ENCODE data around the gene SEMA7A. TPM values are rescaled to one million over a fixed set of nuclear protein-coding genes. Genes with fewer than 3 reads are reported as not detected.
"Not testable (repeated sequence)": the region's sequence is repeated elsewhere in the genome, so short reads cannot be mapped to it uniquely, and the experiment has no call there.

SEMA7A gene
- total RNA-seq, 1 experiment from 2014 or later: 0.20 TPM

GRCh38 chr15:74376825-74377581, 56.8 kb downstream of the SEMA7A start:
- DNase-seq (ENCODE audit: extremely low read depth, low read depth): no peak

- DNase-seq (ENCODE audit: extremely low read depth, low read depth): no peak
Measured at GRCh38 chr15:74376226-74376625, 57.5 kb downstream of the SEMA7A start.

GRCh38 chr15:74375303-74375693, 58.5 kb downstream of the SEMA7A start:
- peak; percentile 72 for DNase-seq (ENCODE audit: extremely low read depth, low read depth)

- DNase-seq (ENCODE audit: extremely low read depth, low read depth): no peak
Measured at GRCh38 chr15:74374648-74375302, 59.0 kb downstream of the SEMA7A start.

GRCh38 chr15:74373731-74374647, 59.8 kb downstream of the SEMA7A start:
- DNase-seq (ENCODE audit: extremely low read depth, low read depth): peak; percentile 87

GRCh38 chr15:74373056-74373650, 60.6 kb downstream of the SEMA7A start:
- DNase-seq (ENCODE audit: extremely low read depth, low read depth): no peak

- no peak for DNase-seq (ENCODE audit: extremely low read depth, low read depth)
Measured at GRCh38 chr15:74370471-74370870, 63.3 kb downstream of the SEMA7A start.

- DNase-seq (ENCODE audit: extremely low read depth, low read depth): no peak
Measured at GRCh38 chr15:74369756-74370155, 64.0 kb downstream of the SEMA7A start.

- DNase-seq (ENCODE audit: extremely low read depth, low read depth): no peak
Measured at GRCh38 chr15:74369084-74369745, 64.5 kb downstream of the SEMA7A start.

GRCh38 chr15:74368121-74368520, 65.6 kb downstream of the SEMA7A start:
- no peak for DNase-seq (ENCODE audit: extremely low read depth, low read depth)

GRCh38 chr15:74367296-74367854, 66.4 kb downstream of the SEMA7A start, which contains the start of gene CYP11A1:
CYP11A1 (minus strand) TSS chr15:74367646; CDS start chr15:74367585, 61 bp downstream.
- DNase-seq (ENCODE audit: extremely low read depth, low read depth): no peak

- DNase-seq (ENCODE audit: extremely low read depth, low read depth): no peak
Measured at GRCh38 chr15:74365598-74366445, 67.9 kb downstream of the SEMA7A start.

- no peak for DNase-seq (ENCODE audit: extremely low read depth, low read depth)
Measured at GRCh38 chr15:74364936-74365597, 68.7 kb downstream of the SEMA7A start.

GRCh38 chr15:74362482-74362881, 71.3 kb downstream of the SEMA7A start:
- no peak for DNase-seq (ENCODE audit: extremely low read depth, low read depth)

- not testable (repeated sequence) for DNase-seq (ENCODE audit: extremely low read depth, low read depth)
Measured at GRCh38 chr15:74360855-74361254, 72.9 kb downstream of the SEMA7A start.

GRCh38 chr15:74359376-74359775, 74.4 kb downstream of the SEMA7A start:
- not testable (repeated sequence) for DNase-seq (ENCODE audit: extremely low read depth, low read depth)

Data from NCI-H460 (cell line).